Activated CD4-positive, alpha-beta T cell treated with anti-CD3 and anti-CD28 coated beads, Interleukin-2, Interleukin-6, amounts not matched to agents 100 ng/mL and 50 ng/mL, durations not matched to agents 16 hours and 8 hours (primary cell): ENCODE results near the gene VWA3B.
A peak's percentile ranks its signal among the peaks of the same experiment; 100 is the strongest.
"Not testable (repeated sequence)": the region's sequence is repeated elsewhere in the genome, so short reads cannot be mapped to it uniquely, and the experiment has no call there.

ENCODE experiments used
- DNase-seq: peaks from one replicate; pipeline ENCODE4 v3.0.0-alpha.2; 2020

VWA3B gene, protein sequence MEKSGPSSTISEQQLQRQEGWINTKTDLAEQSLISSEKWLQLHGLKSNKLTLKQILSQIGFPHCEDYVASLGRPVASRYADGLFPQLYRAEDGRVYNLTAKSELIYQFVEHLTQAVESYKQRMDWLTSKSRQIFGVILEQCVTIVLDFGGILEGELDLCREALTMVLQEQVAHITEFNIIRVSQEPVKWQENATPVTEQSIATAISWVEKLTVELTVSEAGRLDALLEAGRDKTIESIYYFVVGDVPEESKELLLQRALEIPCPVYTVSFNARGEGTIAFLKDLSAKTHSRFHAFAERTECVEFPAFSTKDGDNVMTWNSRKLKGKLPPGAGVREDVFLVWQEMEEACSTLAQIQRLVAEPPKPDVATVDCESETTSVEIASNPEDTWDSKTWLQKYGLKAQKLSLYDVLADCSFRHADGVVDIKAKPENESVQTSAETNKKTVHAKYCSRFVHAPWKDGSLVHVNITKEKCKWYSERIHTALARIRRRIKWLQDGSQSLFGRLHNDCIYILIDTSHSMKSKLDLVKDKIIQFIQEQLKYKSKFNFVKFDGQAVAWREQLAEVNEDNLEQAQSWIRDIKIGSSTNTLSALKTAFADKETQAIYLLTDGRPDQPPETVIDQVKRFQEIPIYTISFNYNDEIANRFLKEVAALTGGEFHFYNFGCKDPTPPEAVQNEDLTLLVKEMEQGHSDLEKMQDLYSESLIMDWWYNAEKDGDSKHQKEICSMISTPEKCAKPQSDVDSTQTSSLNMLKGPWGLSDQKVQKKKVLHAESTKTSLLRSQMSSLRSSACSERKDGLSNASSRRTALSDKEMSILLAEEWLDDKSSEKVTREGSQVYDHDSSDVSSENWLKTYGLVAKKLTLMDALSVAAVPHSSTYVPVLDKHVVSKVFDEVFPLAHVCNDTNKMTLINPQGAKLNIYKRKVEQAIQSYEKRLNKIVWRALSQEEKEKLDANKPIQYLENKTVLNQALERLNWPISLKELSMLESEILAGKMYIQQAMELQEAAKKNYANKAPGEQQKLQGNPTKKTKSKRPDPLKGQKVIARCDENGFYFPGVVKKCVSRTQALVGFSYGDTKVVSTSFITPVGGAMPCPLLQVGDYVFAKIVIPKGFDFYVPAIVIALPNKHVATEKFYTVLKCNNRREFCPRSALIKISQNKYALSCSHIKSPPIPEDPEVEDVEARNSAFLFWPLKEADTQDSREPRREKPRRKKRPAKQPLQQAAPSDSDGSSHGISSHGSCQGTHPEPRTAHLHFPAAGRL (N-terminal part only)

DNA sequence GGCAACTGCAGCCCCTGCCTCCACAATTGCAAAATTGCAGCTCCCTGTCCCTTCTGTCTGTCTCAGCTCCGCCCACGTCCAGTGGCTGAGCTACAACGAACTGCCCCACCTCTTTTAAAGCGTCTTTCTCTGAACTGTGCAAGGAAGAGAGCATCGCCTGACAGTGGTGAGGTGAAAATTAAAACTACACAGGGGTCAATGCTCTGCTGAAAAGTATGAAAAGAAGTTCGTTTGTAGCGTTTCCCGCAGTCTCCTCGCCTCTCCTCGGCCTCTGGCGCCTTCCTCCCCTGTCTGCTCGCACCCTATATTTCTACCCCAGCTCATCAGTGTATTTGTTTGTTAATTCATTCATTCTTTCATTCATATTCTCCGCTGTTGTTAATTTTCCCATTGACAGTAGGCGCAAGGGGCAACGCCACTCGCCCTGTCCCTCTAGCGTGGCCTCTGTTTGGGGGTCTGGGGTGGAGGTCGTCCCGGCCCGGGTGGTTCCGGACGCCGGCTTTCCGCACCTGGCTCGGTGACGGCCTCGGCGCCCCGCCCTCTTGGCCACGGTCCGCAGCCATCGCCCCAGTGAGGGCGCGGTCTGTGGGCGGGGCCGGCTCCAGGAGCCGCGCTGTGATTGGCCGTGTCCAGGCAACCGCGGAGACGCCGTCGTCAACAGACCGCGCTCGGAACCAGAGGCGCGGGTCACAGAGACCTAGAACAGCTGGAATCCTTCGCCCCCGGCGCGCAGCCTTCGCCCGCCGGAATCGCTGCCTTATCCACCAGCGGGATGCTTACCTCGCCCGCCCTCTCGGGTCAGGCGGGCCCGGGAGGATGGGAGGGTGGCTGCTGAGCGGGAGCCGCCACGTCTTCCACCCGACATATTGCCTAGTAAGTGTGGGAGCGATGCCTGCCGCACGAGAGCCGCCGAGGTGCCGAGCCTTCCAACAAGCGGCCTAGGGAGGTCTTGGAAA, at the start of gene VWA3B:
Gene VWA3B (plus strand): TSS at position 677 of the 956 bp plus-strand sequence. CDS start 5,926 bp downstream, outside the sequence.
- peak; percentile 68 for DNase-seq

DNA sequence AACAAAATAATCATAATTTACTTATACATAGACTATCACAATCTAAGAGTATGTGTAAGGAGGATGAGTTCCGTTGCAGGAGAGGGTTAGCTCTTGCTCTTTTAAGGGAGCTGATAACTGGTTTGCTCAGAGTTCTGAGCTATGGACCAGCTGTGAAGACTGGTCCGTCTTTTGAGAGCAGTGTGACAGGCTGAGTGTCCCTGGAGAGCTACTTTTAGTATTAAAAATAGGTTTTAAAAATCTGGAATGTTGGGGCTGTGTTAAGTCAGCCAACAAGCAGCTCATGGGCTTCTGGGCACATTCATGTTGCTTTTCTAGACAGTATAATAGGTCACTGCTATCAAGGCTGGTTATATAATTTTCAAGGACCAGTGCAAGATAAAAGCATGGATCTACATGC, 49.8 kb upstream of the VWA3B start:
- no peak for DNase-seq

DNA sequence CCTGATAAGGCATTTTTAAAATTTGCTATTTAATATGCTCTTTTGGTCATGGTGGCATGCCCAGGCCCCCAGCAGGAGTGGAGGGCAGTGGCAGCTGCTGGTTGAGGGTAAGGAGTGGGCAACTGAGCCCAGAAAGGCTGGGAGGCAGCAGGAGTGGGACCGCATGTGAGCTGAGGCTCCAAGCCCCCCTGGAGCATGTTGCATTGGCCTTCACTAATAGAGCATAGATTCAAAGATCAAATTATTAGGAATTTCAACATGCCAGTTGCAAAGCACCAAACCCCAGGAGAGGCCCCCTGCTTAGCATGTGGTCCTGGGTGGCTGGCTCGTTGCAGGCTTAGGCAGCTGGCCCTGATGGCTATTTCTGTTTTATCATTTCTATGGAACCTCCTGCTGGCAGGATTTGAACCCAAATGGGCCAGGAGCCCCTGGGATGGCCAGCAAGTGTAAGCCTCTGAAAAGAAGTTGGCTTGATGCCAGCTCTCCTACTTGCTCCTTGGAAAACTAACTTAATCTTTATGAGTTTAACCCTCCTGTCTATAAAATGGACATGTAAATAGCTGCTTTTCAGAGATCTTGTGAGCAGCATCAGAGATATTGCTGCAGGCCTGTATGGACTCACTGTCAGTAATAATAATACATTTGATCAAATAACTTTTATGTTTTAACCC, 49.2 kb upstream of the VWA3B start:
- DNase-seq = no peak

DNA sequence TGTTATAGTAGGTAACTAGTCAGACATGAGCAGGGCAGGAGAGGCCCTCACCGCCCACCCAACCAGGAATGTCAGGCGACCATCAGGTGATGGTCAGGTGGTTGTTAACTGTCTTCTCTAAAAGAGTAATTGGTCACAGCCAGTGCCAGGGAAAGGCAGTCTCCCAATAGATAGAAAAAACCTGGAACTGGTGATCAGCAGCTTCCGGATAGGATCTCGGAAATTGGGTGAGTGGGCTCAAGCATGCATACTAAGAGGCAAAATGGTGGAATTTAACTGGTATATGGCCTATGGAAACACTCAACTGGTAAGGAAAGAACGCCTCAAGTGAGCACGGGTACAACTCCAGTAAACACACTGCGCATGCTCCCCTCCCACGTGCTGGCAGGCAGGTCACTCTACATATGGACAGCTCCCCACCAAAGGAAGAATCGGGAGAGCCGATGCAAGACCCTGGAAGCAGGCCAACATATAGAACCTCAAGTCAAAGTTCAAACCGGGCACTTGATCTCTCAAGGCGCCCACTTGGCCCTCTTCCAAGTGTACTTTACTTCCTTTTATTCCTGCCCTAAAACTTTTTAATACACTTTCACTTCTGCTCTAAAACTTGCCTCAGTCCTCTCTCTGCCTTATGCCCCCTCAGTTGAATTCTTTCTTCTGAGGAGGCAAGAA, 47.7 kb upstream of the VWA3B start:
- no peak for DNase-seq

DNA sequence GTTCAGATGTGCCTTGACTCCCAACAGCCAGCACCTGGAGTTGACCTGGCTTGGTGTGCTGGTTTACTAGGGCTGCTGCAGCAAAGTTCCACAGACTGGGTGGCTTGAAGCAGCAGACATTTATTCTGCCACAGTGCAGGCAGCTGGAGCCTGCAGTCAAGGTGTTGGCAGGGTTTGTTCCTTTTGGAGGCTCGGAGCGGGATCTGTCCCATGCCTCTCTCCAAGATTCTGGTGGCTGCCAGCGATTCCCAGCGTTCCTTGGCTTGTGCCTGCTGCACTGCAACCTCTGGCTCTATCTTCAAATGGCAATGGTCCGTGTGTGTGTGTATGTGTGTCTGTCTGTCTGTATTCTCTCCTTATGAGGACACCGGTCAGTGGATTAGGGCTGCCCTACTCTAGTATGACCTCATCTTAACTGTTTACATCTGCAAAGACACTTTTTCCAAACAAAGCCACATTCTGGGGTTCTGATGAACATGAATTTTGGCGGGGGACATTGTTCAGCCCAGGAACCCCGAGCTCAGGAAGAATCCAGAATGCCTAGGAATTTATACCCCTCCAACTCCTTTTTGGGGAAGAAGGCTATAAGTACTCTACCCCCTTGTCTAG, 46.5 kb upstream of the VWA3B start:
- no peak for DNase-seq

DNA sequence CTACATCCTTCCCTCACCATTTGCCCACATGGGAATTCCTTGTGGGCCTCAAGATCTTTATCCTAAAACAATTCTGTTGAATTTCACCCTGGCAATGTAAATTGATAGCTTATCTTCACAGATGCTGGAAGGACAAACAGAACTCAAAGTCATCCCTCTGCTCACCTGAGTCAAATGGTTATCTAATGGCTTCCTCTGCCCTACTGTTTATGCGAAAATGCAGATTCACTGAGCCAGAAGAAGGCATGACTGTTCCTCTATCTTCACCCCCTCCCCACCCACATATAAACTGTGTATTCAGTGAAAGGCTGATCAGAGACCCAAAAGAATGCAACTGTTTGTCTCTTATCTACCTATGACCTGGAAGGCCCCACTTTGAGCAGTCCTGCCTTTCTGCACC, 43.9 kb upstream of the VWA3B start:
- no peak for DNase-seq

DNA sequence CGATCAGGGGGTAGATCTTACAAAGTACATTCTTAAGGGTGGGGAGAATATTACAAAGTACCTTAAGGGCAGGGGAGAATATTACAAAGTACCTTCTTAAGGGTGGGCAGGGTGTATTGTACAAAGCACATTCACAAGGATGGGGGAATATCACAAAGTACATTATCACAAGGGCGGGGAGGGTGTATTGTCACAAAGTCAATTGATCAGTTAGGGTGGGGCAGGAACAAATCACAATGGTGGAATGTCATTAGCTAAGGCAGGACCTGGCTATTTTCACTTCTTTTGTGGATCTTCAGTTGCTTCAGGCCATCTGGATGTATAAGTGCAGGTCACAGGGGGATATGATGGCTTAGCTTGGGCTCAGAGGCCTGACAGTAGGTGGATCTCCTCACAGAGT, 42.2 kb upstream of the VWA3B start:
- DNase-seq = not testable (repeated sequence)

DNA sequence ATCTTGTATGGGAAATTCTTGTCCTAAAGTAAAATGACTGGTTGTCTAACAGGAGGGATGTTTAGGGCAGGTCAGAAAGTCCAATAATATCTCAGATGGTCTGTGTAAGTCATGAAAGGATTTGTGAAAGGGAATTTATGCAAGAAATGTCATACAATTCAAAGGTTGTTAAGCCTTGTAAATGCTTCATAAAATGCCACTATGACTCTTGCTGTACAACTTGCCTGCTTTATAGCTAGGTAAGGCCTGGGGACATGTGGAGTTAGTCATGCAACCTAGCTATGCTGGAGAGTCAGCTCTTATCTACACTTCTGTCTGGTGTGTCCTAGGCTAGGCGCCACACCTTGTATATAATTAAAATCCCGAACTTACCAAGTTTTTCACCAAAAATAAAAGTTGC, 36.9 kb upstream of the VWA3B start:
- no peak for DNase-seq

DNA sequence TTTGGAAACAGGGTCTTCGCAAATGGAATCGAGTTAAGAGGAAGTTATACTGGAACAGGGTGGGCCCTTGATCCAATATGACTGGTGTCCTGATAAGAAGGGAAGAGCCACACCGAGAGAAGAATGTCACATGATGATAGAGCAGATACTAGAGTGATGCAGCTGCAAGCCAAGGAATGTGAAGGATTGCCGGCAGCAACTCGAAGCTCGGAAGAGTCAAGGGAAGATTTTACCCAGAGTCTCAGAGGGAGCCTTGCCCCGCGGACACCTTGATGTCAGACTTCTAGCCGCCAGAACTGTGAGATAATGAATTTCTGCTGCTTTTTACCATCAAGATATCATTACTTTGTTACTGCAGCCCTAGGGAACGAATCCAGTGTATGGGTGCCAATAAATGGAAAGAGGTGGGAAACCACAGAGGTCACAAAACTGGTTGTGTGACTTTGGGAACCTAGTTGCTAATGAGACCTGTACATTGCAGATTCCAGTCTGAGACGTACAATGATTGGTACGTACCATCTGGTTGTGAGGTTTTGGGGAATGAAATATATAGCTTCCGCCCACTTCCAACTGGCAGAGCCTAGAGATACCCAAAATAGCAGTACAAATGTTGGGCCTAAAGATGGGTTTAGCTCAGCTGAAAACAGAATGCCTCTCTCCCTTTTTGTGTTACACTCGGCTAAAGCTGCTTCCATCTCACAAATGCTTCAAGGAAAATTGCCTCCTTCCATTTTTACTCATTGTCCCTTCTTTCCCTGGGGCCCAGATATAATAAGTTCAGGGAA, 28.6 kb upstream of the VWA3B start:
- DNase-seq = no peak

DNA sequence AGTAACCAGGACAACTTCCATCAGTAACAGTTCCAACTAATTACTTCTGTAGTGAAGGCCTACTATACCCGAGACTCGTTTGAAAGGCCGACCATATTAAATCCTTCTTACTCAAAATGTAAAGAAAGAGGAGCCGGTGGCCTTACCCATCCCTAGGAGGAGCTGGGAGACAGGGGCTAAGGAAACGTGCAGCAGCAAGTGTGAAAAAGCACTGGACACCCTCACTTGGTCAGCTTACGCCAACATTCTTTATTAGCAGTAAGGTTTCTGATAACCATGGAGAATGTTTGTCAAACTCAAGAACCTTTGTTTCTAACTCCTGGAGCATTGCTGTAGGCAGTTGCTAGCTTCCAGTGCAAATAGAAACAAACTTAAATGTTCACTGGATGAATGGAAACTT, 26.7 kb upstream of the VWA3B start:
- no peak for DNase-seq

DNA sequence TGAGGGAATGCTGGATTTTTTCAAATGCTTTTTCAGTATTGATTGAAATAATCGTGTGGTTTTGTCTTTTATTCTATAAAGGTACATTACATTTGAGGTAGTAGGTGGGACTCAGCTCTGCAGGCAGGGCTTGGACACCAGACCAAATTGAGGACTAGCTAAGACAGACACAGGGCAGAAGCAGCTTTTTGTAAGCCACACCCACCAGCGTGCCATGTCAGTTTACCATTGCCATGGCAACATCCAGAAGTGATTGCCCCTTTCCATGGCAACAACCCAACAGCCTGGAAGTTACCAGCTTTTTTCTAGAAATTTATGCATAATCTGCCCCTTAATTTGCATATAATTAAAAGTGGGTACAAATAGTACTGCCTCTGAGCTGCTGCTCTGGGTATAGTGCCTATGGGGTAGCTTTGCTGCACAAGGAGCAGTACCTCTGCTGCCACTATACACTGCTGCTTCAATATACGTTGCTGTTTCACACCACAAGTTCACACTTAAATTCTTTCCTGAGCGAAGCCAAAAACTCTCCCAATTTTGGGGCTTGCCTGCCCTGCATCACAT, 23.6 kb upstream of the VWA3B start:
- no peak for DNase-seq

DNA sequence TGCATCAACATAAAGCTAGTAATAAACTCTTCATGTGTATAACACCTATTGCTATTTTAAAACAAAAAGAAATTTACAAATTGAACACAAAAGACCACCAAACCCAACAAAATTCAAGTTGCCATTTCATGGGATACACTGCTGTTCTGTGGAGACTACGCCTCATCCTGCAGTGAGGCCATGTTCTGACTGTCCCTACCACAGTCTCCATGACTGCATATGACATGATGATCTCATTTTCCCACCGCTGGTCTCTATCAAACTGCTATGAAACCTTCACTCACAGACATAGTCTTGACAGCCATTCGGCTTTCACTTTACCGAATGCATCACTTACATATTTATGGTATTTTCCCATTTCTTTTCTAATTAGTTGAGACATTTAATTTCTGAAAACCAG, 21.2 kb upstream of the VWA3B start:
- no peak for DNase-seq

DNA sequence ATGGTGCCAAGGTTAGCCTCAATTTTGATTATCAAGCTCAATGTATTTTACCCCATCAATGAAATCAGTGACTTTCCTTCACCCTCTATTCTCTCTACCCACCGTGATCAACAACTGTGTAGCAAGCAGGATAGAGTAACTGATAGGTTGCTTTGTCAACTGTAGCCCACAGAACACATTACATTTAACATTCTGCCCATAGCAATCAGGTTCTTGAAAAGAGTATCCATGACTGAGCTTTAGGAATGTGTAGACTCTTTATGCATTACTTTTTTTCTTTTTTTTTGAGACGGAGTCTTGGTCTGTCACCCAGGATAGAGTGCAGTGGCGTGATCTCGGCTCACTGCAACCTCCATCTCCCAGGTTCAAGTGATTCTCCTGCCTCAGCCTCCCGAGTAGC, 19.8 kb upstream of the VWA3B start:
- DNase-seq = no peak

DNA sequence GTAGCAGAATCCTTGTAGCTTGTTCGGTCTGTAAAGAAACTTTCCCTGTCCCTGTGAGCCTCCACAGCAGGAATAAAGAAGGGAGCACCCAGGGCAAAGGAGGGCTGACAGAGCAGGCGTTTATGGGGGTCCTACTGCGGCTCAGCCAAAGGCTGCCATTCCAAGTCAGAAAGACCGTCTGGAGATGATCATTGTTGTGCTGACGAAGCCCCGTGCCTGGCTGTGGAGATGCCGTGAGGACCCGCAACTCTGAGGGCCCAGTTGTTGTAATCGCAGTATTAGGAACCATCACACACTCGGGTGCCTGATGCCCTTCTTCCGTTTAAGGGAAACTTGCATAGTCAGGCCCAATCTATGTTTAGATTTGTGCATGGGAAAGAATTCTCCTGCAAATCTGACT, 16.9 kb upstream of the VWA3B start:
- no peak for DNase-seq

DNA sequence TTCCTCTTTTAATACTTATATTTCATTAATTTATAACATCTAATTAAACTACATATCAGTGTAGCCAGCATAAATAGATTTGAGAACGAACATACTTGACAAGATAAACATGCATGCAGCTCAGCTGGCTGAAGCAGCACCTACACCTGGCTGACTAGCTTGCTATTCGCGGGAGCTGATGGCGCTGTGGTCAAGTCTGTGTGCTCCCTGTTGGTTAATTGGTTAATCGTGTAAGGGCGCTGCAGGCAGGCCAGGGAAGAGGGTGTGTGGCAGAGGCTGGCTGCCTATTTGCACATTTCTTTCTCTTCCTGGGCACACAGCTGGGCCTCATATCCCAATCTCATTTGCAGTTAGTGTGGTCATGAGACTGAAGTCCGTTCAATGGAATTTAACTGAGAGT, 14.5 kb upstream of the VWA3B start:
- DNase-seq = no peak

DNA sequence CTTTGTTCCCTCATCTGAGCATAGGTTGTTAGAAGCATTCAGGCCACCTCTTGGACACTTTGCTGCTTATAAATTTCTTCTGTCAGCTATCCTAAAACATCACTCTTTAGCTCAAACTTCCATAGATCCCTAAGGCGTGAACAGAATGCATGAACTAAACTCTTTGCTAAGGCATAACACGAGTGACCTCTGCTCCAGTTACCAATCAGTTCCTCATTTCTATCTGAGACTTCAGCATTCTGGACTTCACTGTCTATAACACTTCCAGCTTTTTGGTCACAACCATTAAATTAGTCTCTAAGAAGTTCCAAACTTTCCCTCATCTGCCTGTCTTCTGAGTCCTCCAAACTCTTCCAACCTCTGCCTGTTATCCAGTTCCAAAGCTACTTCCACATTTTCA, 8.3 kb upstream of the VWA3B start:
- no peak for DNase-seq

DNA sequence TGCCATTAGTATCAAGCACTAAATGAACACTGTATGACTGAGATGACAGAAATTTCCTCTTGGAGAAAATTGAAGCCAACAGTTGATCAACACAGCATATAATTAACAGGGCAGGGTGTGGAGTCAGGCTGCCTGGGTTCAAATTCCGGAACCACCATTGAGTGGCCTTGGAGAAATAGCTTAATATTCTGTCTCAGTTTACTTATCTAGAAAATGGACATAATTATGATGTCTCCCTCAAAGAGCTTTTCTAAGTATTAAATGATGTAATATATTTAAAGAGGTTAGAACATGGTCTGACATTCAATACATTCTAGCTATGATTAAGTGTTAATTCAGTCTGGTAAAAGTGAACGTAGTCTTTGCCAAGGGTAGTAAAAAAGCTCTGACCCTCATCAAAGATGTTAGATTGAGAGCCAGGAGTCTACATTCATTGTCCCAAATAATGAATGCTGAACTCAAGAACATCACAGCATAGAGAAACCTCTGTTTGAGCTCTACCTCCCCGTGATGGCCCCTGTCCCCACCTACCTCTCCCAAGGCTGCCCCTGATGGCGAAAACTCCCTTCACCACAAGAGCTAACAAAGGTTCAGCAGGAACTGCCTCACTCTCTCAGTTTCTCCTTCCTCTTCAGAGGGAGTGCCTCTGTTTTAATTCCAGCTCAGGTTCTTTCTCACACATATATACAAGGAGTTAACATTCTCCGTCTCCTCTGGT, 2.7 kb upstream of the VWA3B start:
- no peak for DNase-seq

DNA sequence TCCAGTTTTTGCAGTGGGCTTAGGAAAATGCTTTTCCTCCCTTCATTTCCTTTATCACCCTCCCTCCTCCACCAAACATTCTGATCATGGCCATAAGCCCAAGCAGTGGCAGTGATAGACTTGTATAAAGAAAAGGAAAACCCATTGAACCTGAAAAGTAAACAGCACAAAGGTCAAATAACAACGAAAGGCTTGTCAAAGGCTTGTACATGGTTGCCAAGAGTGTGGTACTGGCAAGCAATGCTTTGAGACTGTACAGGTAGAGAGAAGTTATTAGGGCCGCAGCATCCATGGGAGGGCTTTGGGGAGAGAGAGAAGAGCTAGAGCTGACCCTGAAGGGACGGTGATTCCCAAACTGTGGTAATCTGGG, 2.1 kb upstream of the VWA3B start:
- no peak for DNase-seq

DNA sequence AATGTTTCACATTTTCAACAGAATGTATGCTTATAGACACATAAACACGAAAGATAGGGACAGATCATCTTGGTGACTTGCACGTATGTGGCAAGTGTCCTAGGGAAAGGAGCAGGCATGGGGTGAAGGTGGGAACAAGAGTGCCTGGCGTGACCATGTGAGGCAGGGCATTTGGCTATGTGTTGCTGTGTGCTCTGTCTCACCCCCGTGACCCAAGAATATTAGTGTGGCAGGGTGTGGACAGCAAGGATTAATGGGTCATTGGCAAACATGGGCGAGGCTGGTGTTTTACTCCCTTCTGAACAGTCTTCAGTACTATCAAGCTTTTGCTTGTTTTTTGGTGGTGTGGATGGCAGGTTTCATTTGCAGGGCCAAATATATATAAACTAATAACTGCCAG, 1.3 kb upstream of the VWA3B start:
- no peak for DNase-seq
